ENCODE results near the gene PHC2. TPM values are rescaled to one million over a fixed set of nuclear protein-coding genes. Genes with fewer than 3 reads are reported as not detected.
"Not testable (repeated sequence)": the region's sequence is repeated elsewhere in the genome, so short reads cannot be mapped to it uniquely, and the experiment has no call there.

Gene PHC2
- total RNA-seq, 6 experiments from 2014 or later = 49.3 to 86.5 (median 66.8) TPM

GRCh38 chr1:33295450-33296081 lies 135.3 kb downstream of the PHC2 start:
- Histone ChIP-seq H3K36me3 (peaks cover 0 to 7% (median 0%) of the 10 kb centered on the region in 4 donors), H3K9me3 (no peaks in the 10 kb centered on the region), H3K27ac (peak overlapping the region in 2 of 3 donors; percentile 12 to 69), H3K4me3 (no peak overlapping the region), H3K4me1 (peaks cover 0 to 37% (median 8%) of the 10 kb centered on the region in 4 donors), H3K27me3 (no peaks in the 10 kb centered on the region)
- 21% methylated on average over 9 of the region's 12 CpGs for WGBS (ENCODE audit: insufficient coverage, low coverage, low lambda C conversion rate, missing lambda C conversion rate)
- ATAC-seq (peak; percentile 86 to 90 (median 86)), DNase-seq (peak; percentile 86 to 89 (median 87))
- intact Hi-C loops (cut with DNase I) = loop anchor here (5.0 to 10.0 kb wide), 3 partner anchors 72 to 169 kb away; no protein-coding TSS in a partner anchor
- TF ChIP-seq POLR2A (IDR thresholded peaks at IDR 0.05) = no peak
- TF ChIP-seq, protein P1, sequence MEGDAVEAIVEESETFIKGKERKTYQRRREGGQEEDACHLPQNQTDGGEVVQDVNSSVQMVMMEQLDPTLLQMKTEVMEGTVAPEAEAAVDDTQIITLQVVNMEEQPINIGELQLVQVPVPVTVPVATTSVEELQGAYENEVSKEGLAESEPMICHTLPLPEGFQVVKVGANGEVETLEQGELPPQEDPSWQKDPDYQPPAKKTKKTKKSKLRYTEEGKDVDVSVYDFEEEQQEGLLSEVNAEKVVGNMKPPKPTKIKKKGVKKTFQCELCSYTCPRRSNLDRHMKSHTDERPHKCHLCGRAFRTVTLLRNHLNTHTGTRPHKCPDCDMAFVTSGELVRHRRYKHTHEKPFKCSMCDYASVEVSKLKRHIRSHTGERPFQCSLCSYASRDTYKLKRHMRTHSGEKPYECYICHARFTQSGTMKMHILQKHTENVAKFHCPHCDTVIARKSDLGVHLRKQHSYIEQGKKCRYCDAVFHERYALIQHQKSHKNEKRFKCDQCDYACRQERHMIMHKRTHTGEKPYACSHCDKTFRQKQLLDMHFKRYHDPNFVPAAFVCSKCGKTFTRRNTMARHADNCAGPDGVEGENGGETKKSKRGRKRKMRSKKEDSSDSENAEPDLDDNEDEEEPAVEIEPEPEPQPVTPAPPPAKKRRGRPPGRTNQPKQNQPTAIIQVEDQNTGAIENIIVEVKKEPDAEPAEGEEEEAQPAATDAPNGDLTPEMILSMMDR (IDR thresholded peaks at IDR 0.05) = peak; percentile 92 to 98 (median 96)

DNA sequence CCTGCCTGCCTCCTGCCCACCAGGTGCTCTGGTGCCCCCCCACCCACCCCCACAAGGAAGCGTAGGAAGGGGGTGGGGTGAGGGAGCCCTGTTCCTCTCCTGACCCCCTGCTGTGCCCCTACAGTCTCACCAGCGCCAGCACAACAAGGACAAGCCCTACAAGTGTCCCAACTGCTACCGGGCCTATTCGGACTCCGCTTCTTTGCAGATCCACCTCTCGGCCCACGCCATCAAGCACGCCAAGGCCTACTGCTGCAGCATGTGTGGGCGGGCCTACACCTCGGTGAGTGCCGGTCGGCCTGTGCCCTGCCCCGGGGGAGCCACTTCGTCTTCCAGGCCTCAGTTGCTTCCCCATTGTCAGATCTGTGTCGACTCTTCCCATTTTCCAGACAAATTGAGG lies 135.9 kb downstream of the PHC2 start:
- TF ChIP-seq, protein P1 (IDR thresholded peaks at IDR 0.05) = no peak
- TF ChIP-seq POLR2A (IDR thresholded peaks at IDR 0.05) = no peak
- intact Hi-C loops (cut with DNase I) = loop anchor here (5.0 to 10.0 kb wide), 3 partner anchors 72 to 170 kb away; no protein-coding TSS in a partner anchor
- peaks cover 0 to 7% (median 0%) of the 10 kb centered on the region in 4 donors for H3K36me3 ChIP-seq
- H3K4me1 ChIP-seq = peaks cover 0 to 34% (median 8%) of the 10 kb centered on the region in 4 donors
- H3K27ac ChIP-seq = peak overlapping the region in 1 of 3 donors; percentile 69
- H3K4me3 ChIP-seq = no peak overlapping the region
- no peaks in the 10 kb centered on the region for H3K27me3 ChIP-seq
- WGBS (ENCODE audit: insufficient coverage, low coverage, low lambda C conversion rate, missing lambda C conversion rate) = 69% methylated on average over 12 of the region's 15 CpGs
- ATAC-seq (no peak), DNase-seq (peak in 2 of 3 donors; percentile 47 to 55)
- H3K9me3 ChIP-seq = no peaks in the 10 kb centered on the region

GRCh38 chr1:33294071-33295010 lies 136.6 kb downstream of the PHC2 start:
- no peak for ATAC-seq
- peaks cover 0 to 2% (median 0%) of the 10 kb centered on the region in 4 donors for H3K36me3 ChIP-seq
- H3K4me1 ChIP-seq = peaks cover 0 to 34% (median 8%) of the 10 kb centered on the region in 4 donors
- intact Hi-C loops (cut with DNase I) = loop anchor here (5.0 to 10.0 kb wide), 3 partner anchors 73 to 170 kb away; no protein-coding TSS in a partner anchor
- no peaks in the 10 kb centered on the region for H3K27me3 ChIP-seq
- H3K4me3 ChIP-seq = no peak overlapping the region
- WGBS (ENCODE audit: insufficient coverage, low coverage, low lambda C conversion rate, missing lambda C conversion rate) = 84% methylated on average over 4 of the region's 13 CpGs
- no peaks in the 10 kb centered on the region for H3K9me3 ChIP-seq
- H3K27ac ChIP-seq = no peak overlapping the region
- TF ChIP-seq, protein P1 (IDR thresholded peaks at IDR 0.05) = no peak
- TF ChIP-seq POLR2A (IDR thresholded peaks at IDR 0.05) = no peak
- DNase-seq = peak in 2 of 3 donors; percentile 39 to 47

DNA sequence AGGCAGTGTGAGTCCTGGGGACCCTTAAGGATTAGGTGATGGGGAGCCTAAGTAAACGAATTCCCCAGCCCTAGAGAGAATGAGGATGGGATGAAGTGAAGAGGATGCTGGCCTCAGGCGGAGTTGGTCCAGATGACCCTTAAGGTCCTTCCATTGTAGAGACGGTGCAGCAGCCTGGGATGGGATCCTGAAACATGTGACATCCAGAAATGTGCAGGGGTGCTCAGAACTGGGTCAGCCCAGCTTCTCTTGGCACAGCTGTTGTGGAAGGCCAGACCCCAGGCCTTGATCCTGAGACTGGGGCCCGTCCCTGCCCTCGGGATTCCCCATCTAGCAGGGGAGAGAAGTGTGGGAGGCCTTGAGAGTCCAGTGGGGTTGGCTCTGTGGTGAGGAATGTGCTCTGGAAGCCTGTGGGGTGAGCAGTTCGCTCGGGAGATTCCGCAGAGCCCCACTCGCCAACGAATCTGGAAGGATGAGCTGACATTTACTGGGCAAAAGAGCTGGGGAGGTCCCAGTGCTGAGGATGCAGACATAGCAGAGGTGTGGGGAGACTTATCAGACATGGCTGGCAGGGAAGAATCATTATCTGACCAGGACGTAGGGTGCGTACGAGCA lies 138.1 kb downstream of the PHC2 start:
- 76% methylated on average over 9 of the region's 13 CpGs for WGBS (ENCODE audit: insufficient coverage, low coverage, low lambda C conversion rate, missing lambda C conversion rate)
- Histone ChIP-seq H3K27ac (no peak overlapping the region), H3K4me1 (peaks cover 0 to 26% (median 8%) of the 10 kb centered on the region in 4 donors), H3K9me3 (no peaks in the 10 kb centered on the region), H3K4me3 (no peak overlapping the region), H3K27me3 (no peaks in the 10 kb centered on the region), H3K36me3 (no peaks in the 10 kb centered on the region)
- TF ChIP-seq POLR2A (IDR thresholded peaks at IDR 0.05) = no peak
- TF ChIP-seq, protein P1 (IDR thresholded peaks at IDR 0.05) = no peak
- intact Hi-C loops (cut with DNase I) = loop anchor here (10.0 kb wide), 2 partner anchors 162 to 172 kb away; no protein-coding TSS in a partner anchor
- DNase-seq (peak in 2 of 3 donors; percentile 27 to 29), ATAC-seq (no peak)

DNA sequence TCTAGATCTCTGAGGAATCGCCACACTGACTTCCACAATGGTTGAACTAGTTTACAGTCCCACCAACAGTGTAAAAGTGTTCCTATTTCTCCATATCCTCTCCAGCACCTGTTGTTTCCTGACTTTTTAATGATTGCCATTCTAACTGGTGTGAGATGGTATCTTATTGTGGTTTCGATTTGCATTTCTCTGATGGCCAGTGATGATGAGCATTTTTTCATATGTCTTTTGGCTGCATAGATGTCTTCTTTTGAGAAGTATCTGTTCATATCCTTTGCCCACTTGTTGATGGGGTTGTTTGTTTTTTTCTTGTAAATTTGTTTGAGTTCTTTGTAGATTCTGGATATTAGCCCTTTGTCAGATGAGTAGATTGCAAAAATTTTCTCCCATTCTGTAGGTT lies 140.3 kb downstream of the PHC2 start:
- not testable (repeated sequence) for H3K4me1 ChIP-seq, ATAC-seq, H3K36me3 ChIP-seq, H3K4me3 ChIP-seq, H3K27me3 ChIP-seq, DNase-seq, H3K9me3 ChIP-seq, H3K27ac ChIP-seq
- intact Hi-C loops (cut with DNase I) = loop anchor here (10.0 kb wide), 2 partner anchors 164 to 174 kb away; no protein-coding TSS in a partner anchor
- no CpG with 5 or more reads among the region's 2 CpGs for WGBS (ENCODE audit: insufficient coverage, low coverage, low lambda C conversion rate, missing lambda C conversion rate)
